ENCODE measurements around the gene CCDC184.
"Not testable (repeated sequence)": the region's sequence is repeated elsewhere in the genome, so short reads cannot be mapped to it uniquely, and the experiment has no call there.

CCDC184 gene

GRCh38 chr12:48216785-48217184 is 33.3 kb downstream of the CCDC184 start:
- DNase-seq, result no peak

- no peak for DNase-seq
Measured at GRCh38 chr12:48219631-48220030, 36.2 kb downstream of the CCDC184 start.

- no peak for DNase-seq
Measured at GRCh38 chr12:48220701-48221100, 37.3 kb downstream of the CCDC184 start.

- DNase-seq, result no peak
Measured at GRCh38 chr12:48221645-48222044, 38.2 kb downstream of the CCDC184 start.

- DNase-seq, result not testable (repeated sequence)
Measured at GRCh38 chr12:48224533-48224932, 41.1 kb downstream of the CCDC184 start.

- not testable (repeated sequence) for DNase-seq
Measured at GRCh38 chr12:48231169-48231958, 47.9 kb downstream of the CCDC184 start.

Measured in 8988T (cell line).